T follicular helper cell (primary cell): ENCODE data around the gene PDE2A.

Experiments
- DNase-seq: peaks from one replicate; pipeline ENCODE4 v3.0.0-alpha.2; 2020; ENCODE audit warnings: low read depth
- total RNA-seq, 2 experiments: gene quantifications; one replicate each; lab custom pipeline; 2026; lab: John Stamatoyannopoulos, UW

PDE2A gene
- 0.48 to 0.78 reads per million in 2 experiments for total RNA-seq

GRCh38 chr11:72673943-72674828 is at the start of gene PDE2A:
Gene PDE2A, minus strand, starts transcription at chr11:72674422. Its CDS starts 215 bp downstream, at chr11:72674207.
- no peak for DNase-seq

DNA sequence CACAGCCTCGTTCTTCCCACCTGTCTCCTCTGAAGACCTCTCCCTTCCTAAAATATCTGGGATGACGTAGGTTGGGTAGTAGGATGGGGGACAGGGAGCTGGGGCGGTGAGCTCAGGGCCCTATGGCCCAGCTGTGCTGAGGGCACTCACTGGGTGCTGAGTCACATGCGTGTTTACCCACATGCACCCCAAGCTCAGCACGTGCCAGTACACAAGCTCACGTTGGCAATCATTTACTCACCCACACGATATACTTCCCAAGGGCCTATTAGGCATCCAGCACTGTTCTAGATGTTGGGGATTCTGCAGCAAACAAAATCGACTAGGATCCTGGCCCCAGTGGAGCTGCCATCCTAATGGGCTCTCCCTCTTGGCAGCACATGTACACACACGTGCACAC is 49.3 kb upstream of the PDE2A start:
- no peak for DNase-seq

DNA sequence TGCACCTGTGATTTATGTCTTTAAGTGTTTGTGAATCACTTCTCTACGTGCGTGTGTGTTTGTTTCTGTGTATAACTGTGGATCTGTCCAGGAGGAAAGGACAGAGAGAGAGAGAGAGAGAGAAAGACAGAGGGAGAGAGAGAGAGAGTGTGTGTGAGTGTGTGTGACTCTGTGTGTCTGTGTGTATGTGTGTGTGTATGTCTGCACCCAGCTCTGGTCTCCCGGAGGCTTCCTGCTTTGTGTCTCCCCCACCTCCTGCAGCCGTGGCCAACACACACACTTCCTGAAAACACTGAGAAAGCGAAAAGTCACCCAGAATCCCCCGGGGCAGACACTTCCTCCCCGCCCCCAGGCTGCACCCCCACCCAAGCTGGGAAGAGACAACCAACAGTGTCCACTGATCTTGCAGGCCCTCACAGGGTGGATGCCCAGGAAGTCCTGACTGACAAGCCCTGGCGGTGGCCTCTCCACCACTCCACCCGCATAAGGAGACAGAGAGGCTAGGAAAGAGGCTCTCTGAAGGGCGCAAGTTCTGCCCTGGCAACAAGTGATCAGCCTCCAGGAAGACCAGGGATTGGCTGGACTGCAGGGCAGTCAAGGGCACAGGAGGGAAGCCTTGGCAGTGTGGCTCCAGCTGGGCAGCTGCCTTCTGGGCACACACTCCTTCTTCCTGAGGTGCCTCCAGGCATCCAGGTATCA is 48.0 kb upstream of the PDE2A start:
- peak; percentile 74 for DNase-seq

GRCh38 chr11:72721689-72722049 is 47.4 kb upstream of the PDE2A start:
- DNase-seq, result peak; percentile 10

DNA sequence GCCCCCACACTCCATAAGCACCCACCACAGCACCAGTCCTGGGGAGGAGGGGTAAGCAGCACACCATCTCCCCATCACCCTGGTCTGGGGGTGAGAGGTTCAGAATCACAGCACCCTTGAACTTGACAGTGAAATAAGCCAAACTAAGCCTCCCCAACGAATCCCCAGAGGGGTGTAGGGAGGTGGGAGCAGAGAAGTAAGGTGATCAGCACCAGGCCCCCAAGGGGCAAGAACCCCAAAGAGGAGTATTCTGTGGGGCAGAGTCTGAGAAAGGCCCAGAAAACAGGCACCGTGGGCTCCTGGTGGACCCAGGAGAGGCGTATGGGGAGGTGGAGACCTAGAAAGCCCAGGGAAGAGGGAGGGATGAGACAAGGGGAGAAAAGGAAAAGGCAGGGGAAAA is 47.1 kb upstream of the PDE2A start:
- no peak for DNase-seq

- no peak for DNase-seq
Observed at GRCh38 chr11:72720784-72721183, 46.6 kb upstream of the PDE2A start.

DNA sequence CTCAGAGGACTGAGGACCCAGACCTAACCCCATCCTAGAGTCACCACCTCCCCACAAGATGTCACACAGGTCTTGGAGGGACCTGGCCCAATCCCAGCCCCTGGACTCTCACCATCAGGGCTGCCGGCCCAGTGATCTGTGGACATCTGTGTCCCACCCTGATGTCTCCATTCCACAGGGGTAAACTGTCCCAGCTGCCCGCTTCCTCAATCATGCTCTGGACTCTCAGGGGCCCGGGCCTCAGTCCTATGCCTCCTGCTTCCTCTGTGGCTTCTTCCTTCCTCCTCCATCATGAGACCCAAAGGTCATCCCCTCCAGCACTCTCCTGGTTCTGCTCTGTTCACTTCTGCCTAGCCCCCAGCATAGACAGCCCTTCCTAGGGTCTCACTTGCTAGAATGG is 45.8 kb upstream of the PDE2A start:
- no peak for DNase-seq

DNA sequence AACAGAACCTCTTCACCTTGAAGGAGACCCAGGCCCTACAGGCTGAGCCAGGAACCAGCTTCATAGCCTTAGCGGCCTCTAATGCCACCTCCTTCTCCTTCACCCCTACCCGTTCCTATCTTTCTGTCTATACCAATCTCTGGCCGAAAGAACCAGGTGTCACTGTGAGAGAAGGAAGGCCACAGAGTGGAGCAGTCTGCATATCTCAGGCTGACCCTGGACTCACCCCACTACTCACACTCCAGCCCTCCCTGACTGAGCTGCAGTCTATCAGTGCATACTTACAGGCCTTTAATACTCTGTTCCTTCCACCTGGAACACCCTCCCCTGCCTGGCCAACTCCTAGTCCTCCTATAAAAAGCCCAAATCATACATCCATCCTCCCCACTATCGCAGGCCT is 45.3 kb upstream of the PDE2A start:
- DNase-seq, result no peak

DNA sequence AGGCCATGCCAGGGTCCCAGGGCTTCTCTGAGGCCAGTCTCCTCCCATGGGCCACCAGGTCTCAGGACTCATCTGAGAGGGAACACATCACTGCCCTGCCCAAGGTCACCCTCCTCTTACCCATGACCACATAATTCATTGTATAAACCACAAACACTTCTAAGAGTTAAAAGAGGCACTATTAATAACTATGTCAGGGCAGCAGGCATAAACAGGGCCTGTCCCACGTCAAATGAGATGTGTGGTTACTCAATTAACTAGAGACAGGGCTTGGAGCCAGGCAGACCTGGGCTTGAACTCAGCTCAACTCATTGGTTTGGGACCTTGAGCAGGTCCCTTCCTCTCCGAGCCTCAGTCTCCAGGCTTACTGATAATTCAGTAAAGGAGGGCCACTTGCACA is 44.9 kb upstream of the PDE2A start:
- DNase-seq, result no peak

- DNase-seq, result no peak
Observed at GRCh38 chr11:72718101-72718501, 43.9 kb upstream of the PDE2A start.

GRCh38 chr11:72716788-72717435 is 42.7 kb upstream of the PDE2A start:
- DNase-seq, result no peak

GRCh38 chr11:72716290-72716689 is 42.1 kb upstream of the PDE2A start:
- no peak for DNase-seq

DNA sequence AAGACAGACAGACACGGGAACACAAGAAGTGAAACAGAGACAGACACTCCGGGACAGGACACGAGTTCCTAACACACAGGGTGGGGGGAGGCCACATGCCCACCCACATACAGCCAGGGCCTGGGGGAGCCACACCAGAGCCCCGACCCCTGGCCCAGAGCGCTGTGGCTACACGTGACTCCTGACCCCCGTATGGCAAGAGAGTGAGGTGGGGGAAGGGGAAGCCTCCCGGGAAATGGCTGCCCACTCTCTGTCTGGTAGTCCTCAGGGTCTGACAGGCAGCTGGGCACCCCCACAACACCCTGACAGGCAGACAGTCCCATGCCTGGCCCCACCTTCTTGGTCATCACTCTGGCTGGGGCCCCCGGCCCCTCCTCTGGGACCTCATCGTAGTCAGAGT is 38.6 kb upstream of the PDE2A start:
- no peak for DNase-seq

GRCh38 chr11:72712168-72712751 is 38.0 kb upstream of the PDE2A start:
- no peak for DNase-seq

GRCh38 chr11:72711141-72711540 is 36.9 kb upstream of the PDE2A start:
- DNase-seq, result no peak

- no peak for DNase-seq
Observed at GRCh38 chr11:72710278-72710677, 36.1 kb upstream of the PDE2A start.

GRCh38 chr11:72709478-72710238 is 35.4 kb upstream of the PDE2A start:
- DNase-seq, result no peak

- no peak for DNase-seq
Observed at GRCh38 chr11:72707032-72707431, 32.8 kb upstream of the PDE2A start.

GRCh38 chr11:72706579-72706978 is 32.4 kb upstream of the PDE2A start:
- no peak for DNase-seq

- no peak for DNase-seq
Observed at GRCh38 chr11:72705442-72706365, 31.5 kb upstream of the PDE2A start.
